GM19463 (cell line): ENCODE results near the gene ANXA3.
A peak's percentile ranks its signal among the peaks of the same experiment; 100 is the strongest.

Source experiments
- ATAC-seq: cut with Tn5 transposase; IDR thresholded peaks from one replicate; pipeline ENCODE4 v1.9.1; 2021; ENCODE audit warnings: mild to moderate bottlenecking, moderate library complexity; ENCODE audit not compliant: unreplicated experiment

ANXA3 gene

DNA sequence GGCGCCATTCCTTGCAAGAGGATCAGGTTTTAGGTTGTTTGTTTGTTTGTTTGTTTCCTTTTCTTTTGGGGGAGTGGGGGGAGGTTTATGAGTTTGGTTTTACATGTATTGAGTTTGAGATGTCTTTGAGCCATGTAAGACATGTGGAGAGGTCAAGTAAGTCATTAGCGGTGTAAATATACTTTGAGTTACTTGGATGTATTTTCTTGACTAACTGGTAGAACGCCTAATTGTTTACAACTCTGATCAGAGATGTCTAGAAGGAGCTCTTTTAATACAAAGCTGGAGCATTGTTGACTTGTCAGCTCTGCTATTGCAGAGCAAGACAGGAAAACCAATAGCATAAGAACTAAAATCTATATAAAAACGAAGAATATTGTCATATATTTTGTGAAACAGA, 57.1 kb downstream of the ANXA3 start:
- no peak for ATAC-seq

DNA sequence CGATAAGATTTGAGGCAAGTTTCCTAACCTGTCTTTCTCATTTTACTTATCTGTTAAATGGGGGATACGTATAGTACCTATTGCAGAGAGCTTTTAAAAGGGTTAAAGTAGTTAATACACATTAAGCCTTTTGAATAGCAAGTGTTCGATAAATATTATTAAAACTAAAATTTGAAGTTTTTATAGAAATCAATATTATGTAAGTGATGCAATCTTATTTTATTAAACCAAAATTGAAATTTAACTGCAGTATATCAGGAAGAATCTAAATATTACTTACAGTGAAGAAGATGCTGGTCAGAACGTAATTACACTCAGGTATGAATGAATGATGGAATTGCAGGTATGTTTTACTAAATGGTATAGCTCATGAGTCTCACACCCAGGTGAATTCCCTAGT, 58.0 kb downstream of the ANXA3 start:
- no peak for ATAC-seq

DNA sequence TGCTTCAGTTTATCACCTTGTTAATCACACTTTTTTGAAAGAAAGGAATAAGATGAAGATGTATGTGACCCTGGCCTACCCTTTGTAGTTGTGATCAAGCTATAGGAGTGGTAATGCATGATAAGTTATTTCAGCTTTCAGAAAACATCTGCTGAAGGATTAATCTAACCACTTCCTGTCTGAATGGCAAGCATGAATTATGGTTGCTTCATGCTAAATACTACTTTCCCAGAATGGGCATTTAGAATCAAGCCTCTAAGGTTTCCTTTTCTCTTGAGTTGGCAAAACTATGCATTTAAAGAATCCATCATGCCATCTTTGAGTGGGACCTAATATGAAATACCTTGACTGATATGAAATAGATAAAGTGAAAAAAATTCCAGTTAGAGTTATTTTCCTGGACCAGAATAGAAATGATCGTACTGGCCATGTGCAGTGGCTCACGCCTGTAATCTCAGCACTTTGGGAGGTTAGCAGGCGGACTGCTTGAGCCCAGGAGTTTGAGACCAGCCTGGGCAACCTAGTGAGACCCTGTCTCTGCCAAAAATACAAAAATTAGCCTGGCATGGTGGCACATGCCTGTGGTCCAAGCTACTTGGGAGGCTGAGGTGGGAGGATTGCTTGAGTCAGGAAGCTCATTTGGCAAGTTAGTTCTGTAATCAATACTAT, 59.1 kb downstream of the ANXA3 start:
- ATAC-seq = no peak

DNA sequence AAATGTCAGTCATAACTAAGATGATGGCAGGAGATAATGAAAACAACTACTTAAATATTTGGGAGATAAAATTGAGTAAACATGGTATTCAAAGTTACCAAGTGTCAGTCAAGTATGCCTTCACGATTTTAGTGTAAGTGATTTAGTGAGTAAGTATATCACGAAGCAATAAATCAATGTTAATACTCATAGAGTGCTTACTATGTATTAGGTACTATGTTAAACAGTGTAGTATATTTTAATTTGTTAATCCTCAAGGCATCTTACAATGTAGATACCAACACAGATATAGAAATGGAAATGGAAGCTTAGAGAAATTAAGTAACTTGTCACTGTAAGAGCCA, 59.6 kb downstream of the ANXA3 start:
- ATAC-seq = no peak

DNA sequence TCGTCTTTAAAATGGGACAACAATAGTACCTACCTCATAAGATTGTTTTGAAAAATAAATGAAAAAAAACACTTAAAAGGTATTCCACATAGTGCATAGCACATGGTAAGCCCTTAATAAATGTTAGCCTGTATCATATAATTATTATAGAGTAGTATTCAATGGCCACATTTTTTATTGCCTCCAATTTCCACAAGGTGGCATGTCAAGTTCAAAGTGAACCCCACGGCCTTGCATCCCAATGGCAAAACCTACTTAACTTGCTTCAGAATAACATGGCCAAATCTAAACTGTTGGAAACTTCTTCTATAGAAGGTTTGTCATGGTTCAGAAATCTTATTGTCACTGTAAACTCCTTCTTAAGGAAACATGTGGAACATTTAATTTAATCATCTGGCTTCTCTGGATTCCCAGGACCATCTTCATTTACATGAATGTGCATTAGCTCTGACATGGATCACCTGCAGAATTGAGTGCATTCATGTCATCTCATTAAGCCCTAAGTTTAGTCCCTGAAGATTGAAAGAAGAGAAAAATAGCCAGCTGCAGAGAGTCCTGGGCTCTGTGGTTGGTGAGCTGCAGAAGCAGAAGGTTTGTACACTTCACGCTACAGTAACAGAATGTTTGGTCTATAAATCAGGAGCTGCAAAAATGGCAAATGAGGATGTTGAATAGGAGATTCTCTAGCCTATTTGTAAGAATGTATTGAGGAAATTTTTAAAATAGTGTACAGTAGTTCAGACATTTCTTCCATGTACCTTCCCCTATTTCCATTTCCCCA, 61.0 kb downstream of the ANXA3 start:
- peak; percentile 18 for ATAC-seq

DNA sequence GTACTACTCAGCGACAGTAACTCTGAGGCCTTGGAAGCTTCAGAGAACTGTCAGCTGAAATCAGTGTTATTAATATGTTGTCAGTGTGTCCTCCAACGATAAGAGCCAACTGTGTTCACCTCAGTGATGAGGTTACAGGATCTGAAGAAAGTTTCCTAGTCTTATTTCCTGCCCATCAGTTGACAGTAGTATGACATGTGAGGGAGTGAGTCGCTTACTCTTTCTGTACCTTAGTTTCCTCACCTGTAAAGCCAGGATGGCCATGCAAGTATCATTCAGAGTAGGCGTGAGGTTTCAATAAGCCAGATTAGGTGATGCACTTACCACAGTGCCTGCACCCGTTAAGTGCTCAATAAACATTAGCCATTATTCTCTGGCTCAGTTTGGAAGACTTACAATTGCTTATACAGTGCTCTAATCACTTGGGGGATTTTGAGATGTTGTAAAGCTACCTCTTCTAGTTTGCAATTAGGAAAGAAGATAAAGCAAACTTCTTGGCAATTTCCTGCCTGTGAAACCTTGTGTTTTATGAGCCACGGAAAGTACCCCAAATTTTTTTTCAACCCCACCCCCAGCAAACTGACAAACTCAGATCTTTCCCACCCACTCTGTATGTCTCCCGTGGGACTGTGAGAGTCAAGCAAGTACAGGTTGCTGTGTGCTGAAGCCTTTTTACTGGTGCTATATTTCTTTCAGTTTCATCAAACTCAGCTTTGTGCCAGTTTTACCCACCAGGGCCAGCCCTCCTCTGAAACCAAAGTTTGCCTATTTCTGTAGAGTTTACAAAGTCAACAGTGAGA, 62.2 kb downstream of the ANXA3 start:
- ATAC-seq = peak; percentile 80

DNA sequence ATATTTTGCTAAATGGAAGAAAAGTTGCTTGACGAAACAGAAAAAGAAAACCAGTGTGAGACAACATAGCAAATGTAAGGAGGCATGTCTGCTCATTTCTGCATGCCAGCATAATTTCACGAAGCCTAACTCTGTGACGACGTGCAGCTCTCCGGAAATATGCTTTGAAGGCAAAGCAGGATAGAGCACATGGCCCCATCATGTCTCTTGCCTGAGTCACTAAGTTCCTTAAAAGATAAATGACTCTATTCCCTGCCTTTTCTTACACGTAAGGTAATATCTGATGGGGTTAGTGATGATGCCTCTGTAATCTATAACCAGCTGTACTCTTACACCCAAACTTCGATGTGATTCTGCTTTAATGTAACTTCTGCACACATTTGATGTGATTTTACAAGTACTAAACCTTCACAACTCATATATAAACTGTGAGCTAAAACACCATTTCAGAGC, 64.5 kb downstream of the ANXA3 start:
- ATAC-seq = no peak

DNA sequence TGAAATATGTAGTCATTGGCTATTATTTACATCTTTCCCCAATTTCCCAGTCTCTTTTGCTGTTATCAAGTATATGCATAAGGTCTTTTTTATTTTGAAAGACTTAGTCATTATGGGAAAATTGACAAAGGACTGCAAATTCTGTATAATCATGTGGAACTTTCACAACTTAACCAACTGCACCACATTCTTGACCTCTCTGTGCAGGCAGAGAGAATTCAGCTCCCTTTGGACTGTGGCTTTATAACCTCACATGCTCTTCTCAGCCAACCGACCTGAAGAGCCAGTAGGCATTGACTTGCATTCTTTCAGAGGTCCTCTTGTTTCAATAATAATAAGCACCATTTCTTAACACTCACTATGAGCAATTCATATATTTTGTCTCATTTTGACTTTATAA, 66.9 kb downstream of the ANXA3 start:
- ATAC-seq = no peak

DNA sequence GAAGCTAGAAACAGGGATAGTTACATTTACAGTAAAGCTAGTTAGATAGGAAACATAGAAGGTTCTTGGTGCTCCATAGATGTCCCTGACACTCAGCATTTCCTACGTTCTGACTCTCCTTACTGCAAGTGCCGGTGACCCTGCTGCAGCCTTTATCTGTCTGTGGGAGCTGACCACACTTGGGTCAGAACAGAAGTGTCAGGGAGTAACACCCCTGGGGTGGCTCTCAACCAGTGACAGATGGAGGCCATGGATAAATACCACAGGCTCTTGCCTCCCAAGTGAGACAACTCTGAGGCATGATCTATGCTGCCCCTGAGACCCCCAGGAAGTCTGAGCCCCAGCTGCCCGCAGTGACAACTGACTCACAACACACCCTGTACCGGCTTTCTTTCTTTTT, 69.8 kb downstream of the ANXA3 start:
- no peak for ATAC-seq

DNA sequence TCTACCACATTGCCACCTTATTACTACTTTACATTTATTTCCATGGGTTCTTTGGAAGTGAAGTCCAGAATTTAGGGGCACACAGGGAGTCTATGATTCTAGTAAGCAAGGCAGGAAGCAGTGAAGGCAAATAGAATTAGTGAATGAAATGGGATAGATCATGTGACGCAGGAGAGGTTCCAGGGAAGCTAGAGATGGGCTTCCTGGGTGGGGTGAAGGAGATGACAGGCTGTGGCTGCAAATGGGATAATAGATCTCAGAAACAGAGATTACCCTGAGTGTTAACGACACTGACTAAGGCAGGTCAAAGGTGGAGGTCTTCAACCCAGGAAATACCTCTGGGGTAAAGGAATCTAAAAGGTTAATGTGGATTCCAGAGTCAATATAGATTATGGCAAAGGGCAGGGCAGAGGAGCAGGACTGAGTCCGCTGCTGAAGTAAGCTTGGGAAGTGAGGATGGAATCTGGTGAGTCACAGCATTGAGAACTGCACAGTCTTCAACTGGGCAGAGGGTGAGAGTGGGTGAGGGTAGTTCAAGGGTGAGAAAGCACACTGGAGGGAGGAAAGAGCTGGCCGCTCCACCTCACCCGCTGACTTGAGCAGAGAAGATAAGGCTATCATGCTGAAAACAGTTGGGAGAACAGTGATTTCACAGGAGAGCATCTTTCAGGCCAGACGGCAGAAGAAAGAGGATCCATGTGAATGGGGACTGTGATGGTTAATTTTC, 70.8 kb downstream of the ANXA3 start:
- ATAC-seq = no peak

DNA sequence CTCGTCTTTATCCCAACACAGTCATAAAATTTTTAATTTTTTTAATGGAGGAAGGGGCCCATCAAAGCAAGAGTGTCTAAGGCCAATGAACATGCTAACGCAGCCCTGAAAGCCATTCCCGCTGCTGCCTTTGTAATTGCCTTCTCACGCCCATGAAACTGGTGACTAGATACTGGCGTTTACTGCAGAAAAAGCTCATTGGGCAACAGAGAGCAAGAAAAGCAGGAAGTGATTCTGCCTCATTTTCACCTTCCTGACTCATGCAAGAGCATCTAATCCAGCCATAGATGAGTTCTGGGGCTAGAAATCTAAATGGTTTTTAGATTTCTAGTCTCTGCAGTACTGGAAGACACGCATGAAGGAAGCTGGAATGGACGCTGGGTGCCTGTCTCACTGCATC, 72.5 kb downstream of the ANXA3 start:
- no peak for ATAC-seq

DNA sequence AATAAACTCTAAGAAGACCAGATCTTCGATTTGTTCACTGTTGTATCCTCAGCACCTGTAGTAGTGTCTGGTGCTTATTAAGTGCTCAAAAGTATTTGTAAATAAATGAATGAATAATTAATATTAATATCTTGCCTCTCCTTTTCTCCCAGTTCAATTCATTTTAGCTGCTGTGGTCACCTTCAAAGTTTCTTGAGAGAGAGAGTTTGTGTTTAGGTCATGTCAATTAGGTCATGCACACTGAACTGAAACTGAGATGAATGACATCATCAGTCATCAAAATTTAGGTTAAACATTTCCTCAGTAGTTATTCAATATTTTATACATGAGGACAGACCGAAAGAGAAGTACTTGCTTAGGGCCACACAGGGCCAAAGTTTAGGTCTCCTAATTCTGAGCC, 73.5 kb downstream of the ANXA3 start:
- peak; percentile 43 for ATAC-seq

DNA sequence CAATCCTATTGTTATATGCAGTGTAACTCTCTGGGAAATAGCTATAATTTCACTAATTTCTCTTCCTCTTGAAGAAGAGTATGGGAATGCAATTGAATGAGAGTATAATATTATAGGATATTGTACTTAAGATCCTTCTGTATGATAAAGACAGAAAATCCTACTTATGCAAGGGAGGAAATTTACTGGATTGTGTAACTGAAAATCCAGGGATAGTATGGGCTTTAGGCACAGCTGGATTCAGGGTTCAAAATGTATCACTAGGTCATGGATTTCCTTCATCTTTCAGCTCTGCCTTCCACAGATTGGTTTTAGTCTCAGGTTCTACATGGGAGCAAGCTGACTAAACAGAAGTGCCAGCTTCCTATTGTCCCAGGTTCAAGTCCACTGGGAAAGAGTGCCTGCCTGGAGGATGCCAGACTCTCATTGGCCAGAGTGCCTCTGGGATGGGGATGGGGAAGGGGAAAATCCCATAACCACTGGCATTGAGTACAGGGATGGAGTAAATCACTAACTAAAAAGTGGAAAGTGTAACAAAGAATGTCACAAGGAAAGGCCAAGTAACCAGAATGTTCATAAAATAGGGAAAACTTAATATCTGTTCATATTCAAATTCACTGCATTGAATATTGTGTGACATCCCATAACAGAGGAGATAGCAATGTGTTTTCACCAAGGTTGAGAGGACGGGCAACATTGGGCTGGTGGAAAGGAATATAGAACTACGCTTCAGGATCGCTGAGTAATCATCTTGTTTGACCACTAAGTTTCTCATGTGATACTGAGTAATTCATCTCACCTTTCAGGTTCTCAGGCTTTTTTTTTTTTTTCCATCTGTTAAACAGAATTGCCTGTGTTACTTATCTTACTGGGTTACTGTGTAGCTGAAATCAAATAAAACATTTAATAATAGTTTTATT, 75.7 kb downstream of the ANXA3 start:
- ATAC-seq = peak; percentile 43

DNA sequence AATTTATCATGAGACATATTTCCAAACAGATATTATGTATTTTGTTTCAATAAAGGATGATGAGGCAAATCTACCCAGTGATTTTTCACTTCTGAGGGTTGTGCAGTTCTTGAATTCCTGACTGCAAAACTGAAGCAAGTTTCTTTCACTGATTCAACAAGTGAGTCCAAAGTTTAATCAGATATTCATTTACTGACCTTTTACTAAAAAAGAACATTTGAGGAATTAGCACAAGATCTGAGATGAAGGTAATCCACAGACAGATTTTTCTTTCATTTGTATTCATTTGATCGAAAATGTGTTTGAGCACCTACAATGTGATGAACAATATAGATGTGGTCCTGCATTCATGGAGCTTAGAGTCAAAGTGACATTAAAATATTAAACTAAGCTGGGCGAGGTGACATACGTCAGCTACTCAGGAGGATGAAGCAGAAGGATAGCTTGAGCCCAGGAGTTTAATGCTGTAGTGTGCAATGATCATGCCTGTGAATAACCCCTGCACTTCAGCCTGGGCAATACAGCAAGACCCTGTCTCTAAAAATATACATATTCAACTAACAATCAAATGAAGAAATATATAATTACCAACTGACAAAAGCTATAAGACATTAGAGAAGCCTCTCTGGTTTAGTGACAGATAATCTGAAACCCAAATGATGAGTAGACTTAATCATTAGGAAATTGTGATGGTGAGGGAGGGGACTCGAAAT, 76.6 kb downstream of the ANXA3 start:
- ATAC-seq = no peak

DNA sequence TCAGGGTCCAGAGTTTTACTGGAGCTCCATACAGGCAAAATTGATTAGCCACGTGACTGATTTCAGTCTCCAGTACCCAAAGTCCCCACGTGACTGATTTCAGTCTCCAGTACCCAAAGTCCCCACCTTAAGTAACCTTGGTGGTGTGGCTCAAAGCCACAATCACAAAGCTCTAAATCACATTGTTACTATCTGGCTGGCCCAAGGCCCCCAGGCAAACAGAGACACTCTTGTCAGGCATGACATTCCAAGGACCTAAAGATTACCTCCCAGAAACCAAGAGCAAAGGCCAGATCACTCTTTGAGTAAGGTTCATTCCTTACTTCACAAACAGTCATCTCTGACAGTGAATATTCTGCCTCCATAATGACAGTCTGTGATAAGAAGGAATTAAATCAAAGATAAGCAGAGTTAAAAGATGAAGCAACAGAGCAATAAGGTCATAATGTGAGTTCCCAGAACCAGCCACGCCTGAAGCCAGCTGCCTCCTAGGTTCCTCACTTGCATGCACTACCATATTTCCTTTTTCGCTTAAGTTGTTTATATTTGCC, 78.5 kb downstream of the ANXA3 start:
- no peak for ATAC-seq

DNA sequence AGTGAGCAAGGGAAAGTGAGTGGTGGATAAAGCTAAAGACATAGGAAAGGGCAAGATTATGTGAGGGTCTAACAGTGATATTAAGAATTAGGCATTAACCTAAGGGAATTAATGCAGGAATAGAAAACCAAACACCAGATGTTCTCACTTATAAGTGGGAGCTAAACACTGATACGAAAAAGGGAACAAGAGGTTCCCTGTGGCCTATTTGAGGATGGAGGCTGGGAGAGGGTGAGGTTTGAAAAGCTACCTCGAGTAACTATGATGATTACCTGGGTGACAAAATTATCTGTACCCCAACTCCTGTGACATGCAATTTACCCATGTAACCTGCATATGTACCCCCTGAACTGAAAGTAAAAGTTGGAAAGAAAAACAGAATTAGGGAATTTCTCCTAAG, 79.0 kb downstream of the ANXA3 start:
- ATAC-seq = no peak

DNA sequence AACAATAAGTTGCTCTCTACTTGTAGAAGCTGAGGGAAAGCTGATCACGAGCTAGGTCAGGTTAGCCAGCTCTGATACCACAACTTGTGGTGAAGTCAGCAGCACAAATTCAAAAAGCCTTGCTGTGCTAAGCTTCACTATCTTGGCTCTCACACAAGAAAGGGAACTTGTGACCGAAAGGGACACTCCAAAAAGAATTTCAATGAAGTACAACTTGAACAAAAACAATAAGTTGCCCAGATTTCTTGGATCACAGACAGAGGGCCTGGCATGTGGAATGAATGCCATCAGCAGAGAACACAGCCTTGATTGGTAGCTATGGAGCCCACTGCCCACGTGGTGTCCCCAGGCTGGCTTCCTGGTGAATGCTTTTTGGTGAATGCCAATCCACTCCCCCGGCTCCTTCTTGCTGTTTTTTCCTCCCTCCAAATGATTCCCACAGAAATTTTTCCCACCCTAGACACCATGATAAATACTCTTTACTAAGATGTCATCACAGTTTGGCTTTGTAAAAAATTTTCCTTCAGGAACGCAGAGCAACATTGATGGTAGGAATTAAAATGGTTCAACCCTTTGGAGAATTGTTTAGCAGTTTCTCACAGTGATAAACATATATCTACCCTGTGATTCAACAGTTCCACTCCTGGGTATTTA, 82.6 kb downstream of the ANXA3 start:
- ATAC-seq = no peak

DNA sequence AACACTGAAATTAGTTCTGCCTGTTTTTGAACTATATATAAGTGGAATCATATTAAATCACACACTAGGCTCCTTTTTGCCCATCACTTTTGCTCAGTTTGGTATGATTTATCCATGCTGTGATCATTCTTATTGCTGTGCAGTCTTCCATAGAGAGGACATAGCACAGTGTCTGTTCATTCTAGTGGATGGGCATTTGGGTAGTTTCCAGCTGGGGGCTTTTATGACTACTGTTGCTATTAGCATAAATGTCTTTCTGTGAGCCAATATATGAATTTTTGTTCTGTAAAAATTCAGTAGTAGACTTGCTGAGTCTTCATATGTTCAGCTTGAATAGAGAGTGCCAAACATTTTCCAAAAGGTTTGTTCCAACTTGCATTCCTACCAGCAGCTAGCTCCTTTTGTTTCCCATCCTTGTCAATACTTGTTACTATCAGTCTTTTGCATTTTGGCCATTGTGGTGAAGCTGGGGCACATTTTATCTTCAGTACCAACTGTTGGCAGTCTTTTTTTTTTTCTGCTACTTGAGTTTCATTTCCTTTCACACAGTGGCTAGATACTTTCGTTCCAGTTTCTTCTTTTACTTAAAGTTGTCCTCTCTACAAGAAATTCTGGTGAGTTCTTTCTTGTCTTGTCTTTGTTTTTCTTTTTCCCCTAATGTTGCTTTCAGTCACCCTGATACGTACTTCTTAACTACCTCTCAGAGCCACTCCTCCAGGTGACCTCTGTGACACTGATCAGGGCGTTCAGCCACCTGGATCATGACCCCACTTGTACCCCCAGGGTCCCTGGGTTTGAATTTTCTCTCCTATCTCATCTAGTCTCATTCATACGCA, 87.0 kb downstream of the ANXA3 start:
- ATAC-seq = peak; percentile 69
